ENCODE results near the gene LAYN.

Gene LAYN

DNA sequence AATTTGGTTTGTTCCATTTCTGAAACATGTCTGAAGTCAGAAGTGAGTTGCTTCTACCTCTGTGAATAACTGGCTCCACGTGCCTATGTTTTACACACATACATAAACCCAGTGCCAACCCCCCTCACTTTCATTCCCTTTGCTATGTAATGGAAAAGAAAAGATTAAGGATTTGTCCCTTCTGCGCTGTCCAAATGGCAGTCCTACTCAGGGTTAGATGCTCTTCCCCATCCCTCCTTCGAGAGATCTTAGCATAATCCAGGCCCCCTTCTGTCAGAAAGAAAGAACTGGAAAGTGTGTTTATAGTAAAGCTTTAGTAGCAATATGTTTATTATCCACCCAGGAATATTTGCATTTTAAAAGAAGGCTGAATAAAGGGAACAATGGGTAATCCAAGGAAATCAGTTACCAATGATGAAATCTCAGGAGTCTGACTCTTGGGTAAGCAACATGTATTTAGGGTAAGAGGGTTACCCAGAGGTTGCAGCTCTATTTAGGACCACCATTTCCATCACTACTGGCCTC, 3.1 kb upstream of the LAYN start:
- DNase-seq (ENCODE audit: low spot score in 2 of 2), result no peak
- H3K4me1 Mint-ChIP-seq, result peaks cover 13% of the 10 kb centered on the region
- no peak for ATAC-seq (replicated peaks; ENCODE audit: extremely low read depth, poor library complexity, severe bottlenecking)
- no peaks in the 10 kb centered on the region for H3K9me3 Mint-ChIP-seq
- no peak overlapping the region for H3K4me3 Mint-ChIP-seq
- H3K27me3 Mint-ChIP-seq, result peaks cover 86% of the 10 kb centered on the region
- no peaks in the 10 kb centered on the region for H3K36me3 Mint-ChIP-seq (ENCODE audit: insufficient read depth)
- H3K27ac Mint-ChIP-seq (ENCODE audit: low read depth), result no peak overlapping the region

- ATAC-seq (replicated peaks; ENCODE audit: extremely low read depth, poor library complexity, severe bottlenecking), result no peak
- Mint-ChIP-seq H3K27ac (ENCODE audit: low read depth) (no peak overlapping the region), H3K4me1 (peaks cover 18% of the 10 kb centered on the region), H3K36me3 (ENCODE audit: insufficient read depth) (peaks cover 1% of the 10 kb centered on the region), H3K4me3 (no peak overlapping the region), H3K27me3 (peaks cover 94% of the 10 kb centered on the region), H3K9me3 (no peaks in the 10 kb centered on the region)
- DNase-seq (ENCODE audit: low spot score in 2 of 2), result no peak
These were observed 2.0 kb upstream of the LAYN start for GRCh38 chr11:111538407-111539114.

DNA sequence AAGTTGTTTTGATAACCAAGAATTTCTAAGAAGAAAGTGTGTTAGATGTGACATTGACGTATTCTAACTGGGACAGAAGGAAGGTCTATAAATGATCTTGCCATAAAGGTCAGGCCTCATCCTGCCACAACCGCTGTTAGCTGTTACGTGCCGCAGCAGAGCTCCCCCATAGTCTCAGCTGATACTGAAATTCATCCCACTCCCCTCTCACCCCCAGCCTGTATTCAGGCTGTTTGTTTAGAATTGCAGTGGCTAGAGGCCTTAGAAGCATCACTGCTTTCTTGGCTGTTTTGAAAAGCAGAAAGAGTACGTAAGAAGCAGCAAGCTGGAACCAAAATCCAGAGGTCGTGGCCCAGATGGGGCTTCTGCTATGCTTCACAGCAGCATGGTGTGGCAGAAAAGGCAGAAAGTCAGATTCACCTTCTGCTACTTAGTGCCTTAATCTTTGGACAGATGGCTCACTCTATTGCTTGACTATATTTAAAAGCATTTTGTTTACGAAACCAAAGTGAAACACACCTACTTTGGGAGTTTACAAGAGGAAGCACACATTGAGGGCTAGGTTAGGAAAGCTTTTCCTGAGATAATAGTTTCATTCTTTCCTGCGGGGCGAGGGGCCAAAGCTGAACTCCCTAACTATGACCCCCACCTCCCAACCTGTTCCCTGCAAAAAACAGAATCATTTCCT, 950 bp upstream of the LAYN start:
- Mint-ChIP-seq H3K4me1 (peaks cover 18% of the 10 kb centered on the region), H3K9me3 (no peaks in the 10 kb centered on the region), H3K36me3 (ENCODE audit: insufficient read depth) (peaks cover 1% of the 10 kb centered on the region), H3K27me3 (peaks cover 94% of the 10 kb centered on the region), H3K4me3 (peak overlapping the region; percentile 7), H3K27ac (ENCODE audit: low read depth) (no peak overlapping the region)
- DNase-seq (ENCODE audit: low spot score in 2 of 2) (no peak), ATAC-seq (replicated peaks; ENCODE audit: extremely low read depth, poor library complexity, severe bottlenecking) (no peak)

DNA sequence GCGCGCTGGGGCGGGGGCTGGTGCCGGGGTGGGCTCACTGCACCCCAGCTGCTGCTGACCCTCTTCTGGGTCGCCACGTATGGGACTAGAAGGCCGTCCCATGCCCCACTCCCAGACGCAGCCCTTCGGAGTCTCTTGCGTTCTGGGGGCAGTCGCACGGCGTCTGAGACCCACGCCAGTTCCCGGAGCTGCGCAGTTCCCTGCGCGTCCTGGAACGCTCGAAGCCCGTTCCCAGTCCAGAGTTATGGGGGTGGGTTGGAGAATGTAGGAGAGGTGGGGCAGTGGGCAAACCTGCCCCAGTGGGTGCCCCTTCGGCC, 375 bp downstream of the LAYN start:
- Mint-ChIP-seq H3K4me3 (peak overlapping the region; percentile 73), H3K4me1 (peaks cover 18% of the 10 kb centered on the region), H3K36me3 (ENCODE audit: insufficient read depth) (peaks cover 1% of the 10 kb centered on the region), H3K27ac (ENCODE audit: low read depth) (no peak overlapping the region), H3K9me3 (no peaks in the 10 kb centered on the region), H3K27me3 (peaks cover 94% of the 10 kb centered on the region)
- DNase-seq (ENCODE audit: low spot score in 2 of 2), result no peak
- ATAC-seq (replicated peaks; ENCODE audit: extremely low read depth, poor library complexity, severe bottlenecking), result no peak

DNA sequence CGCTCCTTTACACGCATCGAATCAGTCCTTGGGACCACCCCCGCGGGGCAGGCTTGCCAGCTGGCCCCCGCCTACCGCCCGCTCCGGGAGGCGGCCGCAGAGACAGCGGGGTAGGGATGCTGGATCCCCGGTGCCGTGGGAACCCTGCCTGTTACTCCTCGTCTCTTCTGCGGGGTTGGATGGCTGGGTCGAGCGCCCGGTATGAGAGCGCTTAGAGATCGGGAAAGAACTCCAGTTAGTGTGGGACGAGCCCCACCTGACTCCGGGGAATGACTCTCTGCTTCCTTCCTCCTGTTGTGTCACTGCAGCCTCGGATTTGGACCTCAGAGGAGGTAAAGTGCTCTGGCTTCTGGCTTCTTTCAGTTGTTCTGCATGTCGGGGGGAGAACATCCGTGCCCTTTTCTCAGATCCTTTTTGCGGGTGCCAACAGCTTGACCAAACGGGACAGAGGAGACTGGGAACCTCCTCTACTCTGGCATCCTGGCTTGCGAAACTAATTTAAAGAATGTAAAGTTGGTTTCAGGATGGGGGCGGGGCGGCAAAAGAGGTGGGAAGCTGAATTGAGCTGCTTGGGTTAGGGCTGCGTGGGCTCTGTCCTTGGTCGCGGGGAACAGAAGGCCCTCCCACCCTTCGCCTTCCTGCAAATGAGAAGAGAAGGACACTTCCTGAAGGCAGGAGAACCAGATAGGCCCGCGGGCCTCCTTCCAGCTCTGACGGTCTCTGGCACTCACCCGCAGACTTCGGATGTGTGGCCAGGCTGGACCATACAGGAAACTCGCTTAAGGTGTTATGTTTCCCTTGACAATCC, 938 bp downstream of the LAYN start:
- Mint-ChIP-seq H3K27ac (ENCODE audit: low read depth) (no peak overlapping the region), H3K36me3 (ENCODE audit: insufficient read depth) (peaks cover 1% of the 10 kb centered on the region), H3K9me3 (no peaks in the 10 kb centered on the region), H3K27me3 (peaks cover 94% of the 10 kb centered on the region), H3K4me3 (peak overlapping the region; percentile 73), H3K4me1 (peaks cover 18% of the 10 kb centered on the region)
- ATAC-seq (replicated peaks; ENCODE audit: extremely low read depth, poor library complexity, severe bottlenecking) (no peak), DNase-seq (ENCODE audit: low spot score in 2 of 2) (no peak)

- Mint-ChIP-seq H3K4me1 (peaks cover 18% of the 10 kb centered on the region), H3K9me3 (no peaks in the 10 kb centered on the region), H3K27ac (ENCODE audit: low read depth) (no peak overlapping the region), H3K27me3 (peaks cover 94% of the 10 kb centered on the region), H3K4me3 (peak overlapping the region; percentile 73), H3K36me3 (ENCODE audit: insufficient read depth) (peaks cover 1% of the 10 kb centered on the region)
- ATAC-seq (replicated peaks; ENCODE audit: extremely low read depth, poor library complexity, severe bottlenecking) (no peak), DNase-seq (ENCODE audit: low spot score in 2 of 2) (no peak)
These were observed 2.2 kb downstream of the LAYN start for GRCh38 chr11:111542606-111543275.

DNA sequence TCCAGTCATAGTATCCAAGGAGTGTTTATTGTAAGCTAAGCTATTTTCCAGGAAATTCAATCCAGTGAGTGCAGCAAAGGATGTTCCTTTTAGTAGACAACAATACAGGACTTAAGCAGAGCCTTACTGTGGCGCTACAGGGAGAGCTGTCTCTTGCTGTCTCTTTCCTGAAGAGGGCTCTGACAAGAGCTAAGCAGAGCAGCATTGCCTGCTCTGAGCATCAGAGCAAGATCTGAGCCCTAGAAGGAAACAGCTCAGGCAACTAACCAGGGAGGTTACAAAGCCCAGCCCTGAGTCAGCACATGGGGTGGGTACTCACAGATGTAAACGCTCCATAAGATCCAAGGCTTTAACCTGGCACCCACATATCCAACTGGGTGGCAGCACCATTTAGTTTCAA, 8.0 kb downstream of the LAYN start:
- DNase-seq (ENCODE audit: low spot score in 2 of 2) (no peak), ATAC-seq (replicated peaks; ENCODE audit: extremely low read depth, poor library complexity, severe bottlenecking) (no peak)
- no peak overlapping the region for H3K4me3 Mint-ChIP-seq
- H3K9me3 Mint-ChIP-seq, result no peaks in the 10 kb centered on the region
- no peaks in the 10 kb centered on the region for H3K36me3 Mint-ChIP-seq (ENCODE audit: insufficient read depth)
- no peak overlapping the region for H3K27ac Mint-ChIP-seq (ENCODE audit: low read depth)
- H3K4me1 Mint-ChIP-seq, result no peaks in the 10 kb centered on the region
- peaks cover 88% of the 10 kb centered on the region for H3K27me3 Mint-ChIP-seq

DNA sequence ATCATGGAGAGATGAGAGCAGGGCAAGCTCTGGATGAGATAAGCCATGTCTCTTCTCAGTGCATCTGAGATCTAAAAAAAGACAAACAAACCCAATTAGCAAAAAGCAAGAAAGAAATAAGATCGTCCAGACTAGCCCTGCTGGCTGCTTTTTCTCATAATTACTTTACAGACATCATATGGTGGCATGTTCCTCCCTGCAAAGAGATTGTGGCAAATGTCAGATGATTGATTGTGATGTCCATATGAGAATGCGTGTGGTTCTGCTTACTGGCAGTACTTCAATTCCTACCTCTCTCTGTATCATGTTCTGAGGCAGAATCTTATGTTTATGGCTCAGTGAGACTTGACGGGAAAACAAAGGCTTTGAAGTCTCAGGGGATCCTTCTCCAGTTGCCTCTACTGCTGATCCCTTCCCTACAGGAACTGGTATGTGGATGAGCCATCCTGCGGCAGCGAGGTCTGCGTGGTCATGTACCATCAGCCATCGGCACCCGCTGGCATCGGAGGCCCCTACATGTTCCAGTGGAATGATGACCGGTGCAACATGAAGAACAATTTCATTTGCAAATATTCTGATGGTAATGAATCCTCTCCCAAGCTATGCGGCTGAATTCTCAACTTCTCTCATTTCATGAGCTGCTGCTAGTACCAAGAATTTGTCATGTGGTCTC, 8.8 kb downstream of the LAYN start:
- H3K4me1 Mint-ChIP-seq, result no peaks in the 10 kb centered on the region
- no peaks in the 10 kb centered on the region for H3K36me3 Mint-ChIP-seq (ENCODE audit: insufficient read depth)
- peaks cover 86% of the 10 kb centered on the region for H3K27me3 Mint-ChIP-seq
- no peaks in the 10 kb centered on the region for H3K9me3 Mint-ChIP-seq
- H3K4me3 Mint-ChIP-seq, result no peak overlapping the region
- no peak for DNase-seq (ENCODE audit: low spot score in 2 of 2)
- ATAC-seq (replicated peaks; ENCODE audit: extremely low read depth, poor library complexity, severe bottlenecking), result no peak
- no peak overlapping the region for H3K27ac Mint-ChIP-seq (ENCODE audit: low read depth)

DNA sequence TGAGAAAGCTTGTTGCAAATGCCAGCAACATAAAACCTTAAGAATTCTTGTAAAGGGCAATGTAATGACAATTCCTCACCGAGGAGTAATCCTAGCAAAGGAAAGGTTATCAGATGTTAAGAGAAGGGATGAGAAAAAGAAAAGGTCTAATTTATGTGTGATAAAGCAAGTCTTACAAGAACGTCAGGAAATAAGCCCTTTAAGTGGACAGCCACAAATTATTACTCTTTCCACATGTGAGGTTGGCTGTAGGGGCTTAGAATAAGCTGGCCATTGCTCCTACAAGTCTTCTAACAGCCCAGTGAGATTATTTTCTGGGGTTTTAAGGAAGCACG, 9.3 kb downstream of the LAYN start:
- ATAC-seq (replicated peaks; ENCODE audit: extremely low read depth, poor library complexity, severe bottlenecking), result no peak
- no peak overlapping the region for H3K27ac Mint-ChIP-seq (ENCODE audit: low read depth)
- peaks cover 81% of the 10 kb centered on the region for H3K27me3 Mint-ChIP-seq
- H3K9me3 Mint-ChIP-seq, result no peaks in the 10 kb centered on the region
- no peak overlapping the region for H3K4me3 Mint-ChIP-seq
- H3K36me3 Mint-ChIP-seq (ENCODE audit: insufficient read depth), result no peaks in the 10 kb centered on the region
- DNase-seq (ENCODE audit: low spot score in 2 of 2), result no peak
- H3K4me1 Mint-ChIP-seq, result no peaks in the 10 kb centered on the region

GRCh38 chr11:111550258-111550657, 9.7 kb downstream of the LAYN start:
- H3K36me3 Mint-ChIP-seq (ENCODE audit: insufficient read depth), result no peaks in the 10 kb centered on the region
- no peak overlapping the region for H3K4me3 Mint-ChIP-seq
- DNase-seq (ENCODE audit: low spot score in 2 of 2) (no peak), ATAC-seq (replicated peaks; ENCODE audit: extremely low read depth, poor library complexity, severe bottlenecking) (no peak)
- H3K9me3 Mint-ChIP-seq, result no peaks in the 10 kb centered on the region
- no peak overlapping the region for H3K27ac Mint-ChIP-seq (ENCODE audit: low read depth)
- peaks cover 76% of the 10 kb centered on the region for H3K27me3 Mint-ChIP-seq
- H3K4me1 Mint-ChIP-seq, result no peaks in the 10 kb centered on the region

- no peak overlapping the region for H3K27ac Mint-ChIP-seq (ENCODE audit: low read depth)
- H3K4me3 Mint-ChIP-seq, result no peak overlapping the region
- H3K27me3 Mint-ChIP-seq, result peaks cover 34% of the 10 kb centered on the region
- DNase-seq (ENCODE audit: low spot score in 2 of 2) (no peak), ATAC-seq (replicated peaks; ENCODE audit: extremely low read depth, poor library complexity, severe bottlenecking) (no peak)
- H3K9me3 Mint-ChIP-seq, result no peaks in the 10 kb centered on the region
- no peaks in the 10 kb centered on the region for H3K4me1 Mint-ChIP-seq
- no peaks in the 10 kb centered on the region for H3K36me3 Mint-ChIP-seq (ENCODE audit: insufficient read depth)
These were observed 14.0 kb downstream of the LAYN start for GRCh38 chr11:111554532-111554931.

DNA sequence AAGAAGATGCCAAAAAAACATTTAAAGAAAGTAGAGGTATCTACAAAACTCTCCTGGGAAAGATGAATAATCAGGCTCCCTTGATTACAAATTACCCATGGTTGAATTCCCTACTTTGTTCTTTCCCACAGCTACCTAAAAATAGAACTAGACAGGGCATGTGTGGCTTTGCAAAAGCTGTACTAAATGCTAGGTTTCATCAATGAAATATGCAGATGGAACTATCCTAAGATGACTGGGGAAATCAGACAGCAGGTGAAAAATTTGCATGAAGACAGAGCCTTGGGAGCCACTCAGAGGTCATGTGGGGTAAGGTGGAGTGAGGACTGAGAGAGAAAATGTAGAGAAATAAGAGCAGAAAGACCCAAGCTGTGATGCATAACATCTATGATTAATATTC, 14.7 kb downstream of the LAYN start:
- Mint-ChIP-seq H3K4me1 (no peaks in the 10 kb centered on the region), H3K36me3 (ENCODE audit: insufficient read depth) (no peaks in the 10 kb centered on the region), H3K27me3 (peaks cover 26% of the 10 kb centered on the region), H3K27ac (ENCODE audit: low read depth) (no peak overlapping the region), H3K9me3 (no peaks in the 10 kb centered on the region), H3K4me3 (no peak overlapping the region)
- ATAC-seq (replicated peaks; ENCODE audit: extremely low read depth, poor library complexity, severe bottlenecking), result no peak
- DNase-seq (ENCODE audit: low spot score in 2 of 2), result no peak

Data from central memory CD8-positive, alpha-beta T cell (primary cell).